ENCODE results near the gene LRRC47. TPM values are rescaled to one million over a fixed set of nuclear protein-coding genes. Genes with fewer than 3 reads are reported as not detected.

The LRRC47 gene
- total RNA-seq, 1 donor from 2014 or later, result 52.2 TPM

DNA sequence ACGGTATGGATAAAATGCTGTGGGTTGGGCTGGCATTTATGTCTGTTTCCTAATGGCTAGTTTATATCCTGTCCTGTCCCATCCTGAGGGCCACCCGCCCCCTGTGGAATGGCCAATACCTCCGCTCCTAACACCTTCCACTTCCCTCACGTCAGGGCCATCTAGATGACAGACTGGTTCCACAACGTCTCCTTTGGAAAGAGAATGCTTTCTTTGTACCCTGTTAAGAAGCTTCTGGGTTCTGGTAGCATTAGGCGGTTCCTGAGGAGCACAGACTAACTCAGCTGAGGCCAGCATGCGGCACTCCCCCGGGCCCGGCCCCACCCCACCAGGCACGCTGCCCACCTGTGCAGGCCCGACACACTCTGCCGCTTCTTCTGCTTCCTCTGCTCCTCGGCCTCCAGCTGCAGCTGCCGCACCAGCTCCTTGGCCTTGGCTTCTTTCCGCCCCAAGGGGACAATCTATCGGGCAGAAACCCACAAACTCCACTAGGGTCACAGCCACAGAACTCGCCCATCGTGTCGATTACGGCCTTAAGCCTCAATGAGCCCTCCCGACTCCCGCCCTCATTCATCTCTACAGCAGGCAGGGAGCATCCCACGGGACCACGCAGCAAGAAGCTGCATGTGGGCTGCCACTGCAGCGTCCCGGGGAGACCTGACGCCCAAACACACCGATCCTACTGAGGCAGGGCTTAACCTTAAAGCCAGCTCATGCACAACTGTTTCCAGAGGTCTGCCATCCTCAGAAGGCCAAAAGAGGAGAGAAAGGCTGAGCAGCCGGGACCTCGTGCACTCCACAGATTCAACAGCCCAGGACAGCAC, 12.4 kb downstream of the LRRC47 start:
- no peaks in the 10 kb centered on the region for H3K9me3 Mint-ChIP-seq (ENCODE audit: unreplicated experiment)
- DNase-seq (ENCODE audit: low spot score), result no peak
- TF ChIP-seq CTCF (IDR thresholded peaks at IDR 0.05; ENCODE audit: unreplicated experiment), result no peak
- peaks cover 1% of the 10 kb centered on the region for H3K27me3 Mint-ChIP-seq (ENCODE audit: unreplicated experiment)
- H3K36me3 Mint-ChIP-seq (ENCODE audit: low read depth, unreplicated experiment), result peaks cover 47% of the 10 kb centered on the region
- no peaks in the 10 kb centered on the region for H3K4me1 Mint-ChIP-seq (ENCODE audit: unreplicated experiment)
- no peak overlapping the region for H3K4me3 Mint-ChIP-seq (ENCODE audit: unreplicated experiment)
- H3K27ac Mint-ChIP-seq (ENCODE audit: unreplicated experiment), result no peak overlapping the region

- H3K27ac Mint-ChIP-seq (ENCODE audit: unreplicated experiment), result no peak overlapping the region
- H3K4me1 Mint-ChIP-seq (ENCODE audit: unreplicated experiment), result no peaks in the 10 kb centered on the region
- no peak for TF ChIP-seq CTCF (IDR thresholded peaks at IDR 0.05; ENCODE audit: unreplicated experiment)
- no peak overlapping the region for H3K4me3 Mint-ChIP-seq (ENCODE audit: unreplicated experiment)
- DNase-seq (ENCODE audit: low spot score), result no peak
- peaks cover 41% of the 10 kb centered on the region for H3K36me3 Mint-ChIP-seq (ENCODE audit: low read depth, unreplicated experiment)
- H3K27me3 Mint-ChIP-seq (ENCODE audit: unreplicated experiment), result peaks cover 3% of the 10 kb centered on the region
- H3K9me3 Mint-ChIP-seq (ENCODE audit: unreplicated experiment), result no peaks in the 10 kb centered on the region
Observed at GRCh38 chr1:3780901-3781300, 15.4 kb downstream of the LRRC47 start.

- TF ChIP-seq CTCF (IDR thresholded peaks at IDR 0.05; ENCODE audit: unreplicated experiment), result no peak
- Mint-ChIP-seq H3K9me3 (ENCODE audit: unreplicated experiment) (no peaks in the 10 kb centered on the region), H3K27ac (ENCODE audit: unreplicated experiment) (peak overlapping the region; percentile 70), H3K27me3 (ENCODE audit: unreplicated experiment) (peaks cover 4% of the 10 kb centered on the region), H3K4me3 (ENCODE audit: unreplicated experiment) (peak overlapping the region; percentile 17), H3K4me1 (ENCODE audit: unreplicated experiment) (no peaks in the 10 kb centered on the region), H3K36me3 (ENCODE audit: low read depth, unreplicated experiment) (peaks cover 35% of the 10 kb centered on the region)
- DNase-seq (ENCODE audit: low spot score), result no peak
Observed at GRCh38 chr1:3779912-3780416, 16.3 kb downstream of the LRRC47 start.

DNA sequence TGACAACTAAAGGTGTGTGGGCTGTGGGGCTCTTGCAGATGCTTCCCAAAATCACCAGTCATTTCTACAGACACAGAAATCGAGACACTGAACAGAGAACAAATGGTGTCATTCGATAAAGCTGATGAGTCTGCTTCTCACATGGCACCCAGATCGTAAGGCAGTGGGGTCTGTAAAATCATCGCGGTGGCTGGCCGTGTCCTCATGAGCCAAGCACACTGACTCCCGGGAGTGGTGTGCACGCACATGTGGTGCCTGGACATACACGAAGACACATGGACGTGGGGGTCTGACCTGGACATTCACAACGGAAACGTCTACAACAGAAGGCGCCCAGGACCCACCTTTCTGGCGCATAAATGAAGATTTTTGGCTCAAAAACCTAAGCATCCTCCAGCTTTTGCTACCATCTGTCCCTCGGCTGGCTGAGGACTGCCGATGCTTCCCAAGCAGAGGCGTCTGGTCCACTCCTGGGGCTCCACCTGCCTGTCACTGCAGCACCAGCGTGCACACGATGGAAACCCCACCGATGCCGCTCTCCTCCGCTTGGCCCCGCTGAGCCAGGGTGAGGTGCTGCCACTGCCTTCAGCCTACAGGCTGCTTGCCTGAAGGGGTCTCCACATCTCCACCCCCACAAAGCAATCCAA, 16.9 kb downstream of the LRRC47 start:
- Mint-ChIP-seq H3K27me3 (ENCODE audit: unreplicated experiment) (peaks cover 4% of the 10 kb centered on the region), H3K4me3 (ENCODE audit: unreplicated experiment) (peak overlapping the region; percentile 17), H3K36me3 (ENCODE audit: low read depth, unreplicated experiment) (peaks cover 35% of the 10 kb centered on the region), H3K4me1 (ENCODE audit: unreplicated experiment) (no peaks in the 10 kb centered on the region), H3K9me3 (ENCODE audit: unreplicated experiment) (no peaks in the 10 kb centered on the region), H3K27ac (ENCODE audit: unreplicated experiment) (no peak overlapping the region)
- TF ChIP-seq CTCF (IDR thresholded peaks at IDR 0.05; ENCODE audit: unreplicated experiment), result no peak
- DNase-seq (ENCODE audit: low spot score), result no peak
